Measurements from ENCODE around the gene CCDC59. TPM values are rescaled to one million over a fixed set of nuclear protein-coding genes. Genes with fewer than 3 reads are reported as not detected.
A peak's percentile ranks its signal among the peaks of the same experiment; 100 is the strongest.

The CCDC59 gene
- total and polyA plus RNA-seq, 9 of the 15 experiments (the other 6 are each of a cell fraction or from before 2014, with no cell fraction given), result 34.0 to 186 (median 119) TPM

DNA sequence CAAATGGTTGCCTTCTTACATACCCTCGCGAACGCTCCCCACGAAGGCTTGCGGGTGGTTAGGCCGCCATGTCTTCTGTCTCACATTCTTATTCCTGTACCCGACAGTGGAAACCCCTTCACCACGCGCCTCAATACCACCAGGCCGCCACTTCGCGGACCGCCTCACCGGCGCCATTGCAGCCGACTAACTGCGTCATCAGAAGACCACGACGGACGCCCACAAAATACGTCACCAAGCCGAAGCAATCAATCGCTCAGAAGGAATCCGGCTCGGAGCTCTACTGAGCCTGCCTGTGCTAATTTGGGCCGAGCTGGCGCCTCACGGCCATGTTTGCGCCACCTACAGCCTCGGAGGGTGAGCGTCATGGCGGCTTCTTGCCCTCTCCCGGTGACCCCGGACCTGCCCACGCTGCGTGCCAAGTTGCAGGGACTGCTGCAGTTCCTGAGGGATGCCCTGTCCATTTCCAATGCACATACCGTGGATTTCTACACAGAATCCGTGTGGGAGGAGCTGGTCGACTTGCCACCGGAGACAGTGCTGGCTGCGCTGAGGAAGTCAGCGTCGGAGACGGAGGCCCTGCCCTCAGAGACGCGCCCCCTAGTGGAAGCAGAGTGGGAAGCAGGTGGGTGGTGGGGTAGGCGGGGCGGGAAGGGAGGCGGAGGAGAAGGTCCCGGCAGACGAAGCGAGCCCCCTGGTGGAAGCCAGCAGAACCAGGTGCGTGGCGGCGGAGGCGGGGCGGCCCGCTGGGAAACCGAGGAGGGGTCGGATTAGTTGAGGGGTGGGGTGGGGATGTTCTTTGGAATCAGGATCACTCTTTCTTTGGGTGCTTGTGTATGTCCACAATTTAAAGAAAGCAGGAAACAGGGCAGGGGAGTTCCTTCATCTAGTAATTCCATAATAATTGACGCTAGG lies at the start of gene CCDC59, which contains the start of gene METTL25 (continued):
- TF ChIP-seq, protein P1, sequence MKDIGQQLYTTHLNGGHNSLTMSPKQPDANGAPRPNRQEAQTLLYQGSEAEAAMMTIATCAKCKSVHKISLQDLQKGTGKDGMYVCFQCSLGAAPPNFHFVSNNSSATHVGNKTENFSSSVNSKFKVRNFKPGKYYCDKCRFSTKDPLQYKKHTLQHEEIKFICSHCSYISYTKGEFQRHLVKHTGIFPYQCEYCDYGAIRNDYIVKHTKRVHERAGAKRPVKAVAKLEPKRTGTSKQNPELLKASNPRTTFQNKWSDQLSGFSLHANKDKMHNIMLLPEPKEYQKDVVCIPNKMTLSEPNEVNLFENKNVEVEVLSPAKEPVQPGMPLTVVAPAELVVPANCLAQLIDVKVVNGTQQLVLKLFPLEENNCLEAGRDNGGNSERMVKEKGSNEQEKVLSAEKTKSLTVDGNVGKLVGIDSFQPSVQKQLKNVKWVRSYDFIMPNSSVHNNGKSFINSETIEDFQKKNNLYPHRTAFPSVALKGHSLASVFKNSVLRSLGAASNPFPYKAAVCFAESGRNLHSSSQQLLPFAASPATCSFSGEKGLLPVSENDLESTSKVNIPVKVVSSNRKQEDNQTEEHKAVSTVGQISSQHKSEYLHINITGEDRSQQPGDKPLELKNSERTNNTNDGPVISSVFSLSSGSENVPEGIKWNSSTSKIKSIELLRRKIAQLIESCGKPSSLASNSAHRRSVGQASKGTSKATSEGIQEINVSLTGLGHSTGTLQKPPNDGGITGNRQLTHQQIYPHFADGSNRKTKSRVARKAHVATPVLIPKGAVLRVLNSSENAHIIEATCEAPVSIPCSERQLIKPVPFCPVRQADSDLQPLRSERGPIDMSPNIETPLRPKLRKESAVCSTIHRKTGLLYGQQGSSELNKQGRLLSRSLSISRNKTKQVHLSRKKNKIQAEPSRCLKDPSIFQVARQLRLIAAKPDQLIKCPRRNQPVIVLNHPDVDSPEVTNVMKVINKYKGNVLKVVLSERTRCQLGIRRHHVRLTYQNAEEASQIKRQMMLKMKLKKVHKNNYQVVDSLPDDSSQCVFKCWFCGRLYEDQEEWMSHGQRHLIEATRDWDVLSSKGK (CRISPR knock-in tag; IDR thresholded peaks at IDR 0.05), result no peak
- TF ChIP-seq CREM (IDR thresholded peaks at IDR 0.05; ENCODE audit: low read depth) (peak; percentile 100), NR2C1 (IDR thresholded peaks at IDR 0.05) (peak; percentile 92), NR2C1 (tag; IDR thresholded peaks at IDR 0.05) (peak; percentile 91), ZBTB1 (CRISPR knock-in tag; IDR thresholded peaks at IDR 0.05; ENCODE audit: borderline replicate concordance, low read depth) (peak; percentile 55; the same call in 1 of the 2 replicates), ZNF23 (CRISPR knock-in tag; IDR thresholded peaks at IDR 0.05) (no peak), TAF9B (IDR thresholded peaks at IDR 0.05; ENCODE audit: partially characterized antibody) (peak; percentile 96), ZNF133 (CRISPR knock-in tag; IDR thresholded peaks at IDR 0.05) (no peak), NFE2 (IDR thresholded peaks at IDR 0.05; ENCODE audit: low read depth) (no peak), POLR2H (tag; IDR thresholded peaks at IDR 0.05; ENCODE audit: low read depth) (peak; percentile 82), BHLHE40 (IDR thresholded peaks at IDR 0.05; ENCODE audit: low read length) (peak; percentile 41; the same call in 1 of the 2 replicates), ZNF3 (CRISPR knock-in tag; IDR thresholded peaks at IDR 0.05) (no peak), PPARD (CRISPR knock-in tag; IDR thresholded peaks at IDR 0.05) (no peak), U2AF1 (optimal IDR thresholded peaks at IDR 0.05; ENCODE audit: low read depth, low read length) (no peak), ELF4 (CRISPR knock-in tag; IDR thresholded peaks at IDR 0.05) (0 out of 2 replicates have a peak, but pooled peaks have one; percentile 19), KLF6 (CRISPR knock-in tag; IDR thresholded peaks at IDR 0.05; ENCODE audit: borderline replicate concordance) (no peak), NCOR1 (IDR thresholded peaks at IDR 0.05) (no peak; the same call in none of the 2 replicates), MCM5 (IDR thresholded peaks at IDR 0.05; ENCODE audit: low read depth) (no peak), HDAC1 (IDR thresholded peaks at IDR 0.05) (peak in 1 of 2 experiments; percentile 83; a peak in 1 of 4 replicates), SAFB (IDR thresholded peaks at IDR 0.05; ENCODE audit: borderline replicate concordance, low read depth, low read length) (no peak), ZSCAN32 (CRISPR knock-in tag; IDR thresholded peaks at IDR 0.05) (no peak)
- TF ChIP-seq, protein P2, sequence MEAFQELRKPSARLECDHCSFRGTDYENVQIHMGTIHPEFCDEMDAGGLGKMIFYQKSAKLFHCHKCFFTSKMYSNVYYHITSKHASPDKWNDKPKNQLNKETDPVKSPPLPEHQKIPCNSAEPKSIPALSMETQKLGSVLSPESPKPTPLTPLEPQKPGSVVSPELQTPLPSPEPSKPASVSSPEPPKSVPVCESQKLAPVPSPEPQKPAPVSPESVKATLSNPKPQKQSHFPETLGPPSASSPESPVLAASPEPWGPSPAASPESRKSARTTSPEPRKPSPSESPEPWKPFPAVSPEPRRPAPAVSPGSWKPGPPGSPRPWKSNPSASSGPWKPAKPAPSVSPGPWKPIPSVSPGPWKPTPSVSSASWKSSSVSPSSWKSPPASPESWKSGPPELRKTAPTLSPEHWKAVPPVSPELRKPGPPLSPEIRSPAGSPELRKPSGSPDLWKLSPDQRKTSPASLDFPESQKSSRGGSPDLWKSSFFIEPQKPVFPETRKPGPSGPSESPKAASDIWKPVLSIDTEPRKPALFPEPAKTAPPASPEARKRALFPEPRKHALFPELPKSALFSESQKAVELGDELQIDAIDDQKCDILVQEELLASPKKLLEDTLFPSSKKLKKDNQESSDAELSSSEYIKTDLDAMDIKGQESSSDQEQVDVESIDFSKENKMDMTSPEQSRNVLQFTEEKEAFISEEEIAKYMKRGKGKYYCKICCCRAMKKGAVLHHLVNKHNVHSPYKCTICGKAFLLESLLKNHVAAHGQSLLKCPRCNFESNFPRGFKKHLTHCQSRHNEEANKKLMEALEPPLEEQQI (IDR thresholded peaks at IDR 0.05), result peak; percentile 93
- TF ChIP-seq, protein P3, sequence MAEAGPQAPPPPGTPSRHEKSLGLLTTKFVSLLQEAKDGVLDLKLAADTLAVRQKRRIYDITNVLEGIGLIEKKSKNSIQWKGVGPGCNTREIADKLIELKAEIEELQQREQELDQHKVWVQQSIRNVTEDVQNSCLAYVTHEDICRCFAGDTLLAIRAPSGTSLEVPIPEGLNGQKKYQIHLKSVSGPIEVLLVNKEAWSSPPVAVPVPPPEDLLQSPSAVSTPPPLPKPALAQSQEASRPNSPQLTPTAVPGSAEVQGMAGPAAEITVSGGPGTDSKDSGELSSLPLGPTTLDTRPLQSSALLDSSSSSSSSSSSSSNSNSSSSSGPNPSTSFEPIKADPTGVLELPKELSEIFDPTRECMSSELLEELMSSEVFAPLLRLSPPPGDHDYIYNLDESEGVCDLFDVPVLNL (CRISPR knock-in tag; IDR thresholded peaks at IDR 0.05; ENCODE audit: low read depth), result peak; percentile 9; the same call in 1 of the 2 replicates
